Activated naive CD8-positive, alpha-beta T cell treated with anti-CD3 and anti-CD28 coated beads, Interleukin-2, amount 10 ng/mL, durations not matched to agents 7 days and 5 days (primary cell): ENCODE results near the gene LKAAEAR1. TPM values are rescaled to one million over a fixed set of nuclear protein-coding genes. Genes with fewer than 3 reads are reported as not detected.

ENCODE experiments used
- ATAC-seq: fragments of 150-1000 bp; cut with Tn5 transposase; one replicate; pipeline ENCODE4 v1.10.0; 2021; ENCODE audit warnings: low read depth, moderate library complexity
- POLR2A ChIA-PET: fragments of 350-600 bp; sonication (Branson Sonifier 250); formaldehyde crosslinking; loops from one replicate; lab custom pipeline; 2021; ENCODE audit warnings: antibody characterized with exemption; lab: Charles Lee
- DNase-seq: peaks from one replicate; pipeline ENCODE4 v3.0.0; 2021
- H3K27ac Mint-ChIP-seq: one replicate; pipeline ENCODE4 v1.8.0; 2022; ENCODE audit warnings: mild to moderate bottlenecking, mixed read lengths
- H3K27me3 Mint-ChIP-seq: one replicate; pipeline ENCODE4 v1.8.0; 2022; ENCODE audit warnings: mild to moderate bottlenecking, moderate library complexity, mixed read lengths
- H3K36me3 Mint-ChIP-seq: one replicate; pipeline ENCODE4 v1.8.0; 2021; ENCODE audit warnings: mild to moderate bottlenecking, mixed read lengths
- H3K4me1 Mint-ChIP-seq: one replicate; pipeline ENCODE4 v1.8.0; 2021; ENCODE audit warnings: mixed read lengths
- H3K4me3 Mint-ChIP-seq: one replicate; pipeline ENCODE4 v1.8.0; 2022; ENCODE audit warnings: mild to moderate bottlenecking, moderate library complexity, mixed read lengths
- H3K9me3 Mint-ChIP-seq: one replicate; pipeline ENCODE4 v1.8.0; 2021; ENCODE audit warnings: mixed read lengths
- total RNA-seq, 2 experiments: library from RNA; stranded (reverse); gene quantifications; one replicate each; pipeline ENCODE4 v1.2.3, GENCODE V29; 2021

The LKAAEAR1 gene
- total RNA-seq, 2 experiments from 2014 or later: 0.57 to 1.1 TPM

GRCh38 chr20:64041781-64042053, 42.5 kb downstream of the LKAAEAR1 start:
- POLR2A ChIA-PET: interaction anchor here (0.6 to 7.1 kb wide), 5 partner anchors 12 to 61 kb away, joined by 3 to 142 read pairs (median 12); partner anchors contain the start of genes PRPF6, SAMD10 and TCEA2
- DNase-seq: peak; percentile 43
- H3K27me3 Mint-ChIP-seq: peaks cover 10% of the 10 kb centered on the region
- peaks cover 1% of the 10 kb centered on the region for H3K36me3 Mint-ChIP-seq
- peak overlapping the region; percentile 48 for H3K4me3 Mint-ChIP-seq
- no peaks in the 10 kb centered on the region for H3K9me3 Mint-ChIP-seq
- no peak for ATAC-seq
- H3K4me1 Mint-ChIP-seq: peaks cover 38% of the 10 kb centered on the region
- H3K27ac Mint-ChIP-seq: peak overlapping the region; percentile 79

- peak overlapping the region; percentile 57 for H3K4me3 Mint-ChIP-seq
- H3K36me3 Mint-ChIP-seq: peaks cover 1% of the 10 kb centered on the region
- peaks cover 40% of the 10 kb centered on the region for H3K4me1 Mint-ChIP-seq
- H3K27me3 Mint-ChIP-seq: peaks cover 5% of the 10 kb centered on the region
- peak overlapping the region; percentile 79 for H3K27ac Mint-ChIP-seq
- DNase-seq (peak; percentile 45), ATAC-seq (no peak)
- no peaks in the 10 kb centered on the region for H3K9me3 Mint-ChIP-seq
- POLR2A ChIA-PET: interaction anchor here (0.6 to 7.1 kb wide), 9 partner anchors 12 to 61 kb away, joined by 3 to 142 read pairs (median 6); partner anchors contain the start of genes PRPF6, SAMD10 and TCEA2
These were observed 43.0 kb downstream of the LKAAEAR1 start for GRCh38 chr20:64041040-64041780.

DNA sequence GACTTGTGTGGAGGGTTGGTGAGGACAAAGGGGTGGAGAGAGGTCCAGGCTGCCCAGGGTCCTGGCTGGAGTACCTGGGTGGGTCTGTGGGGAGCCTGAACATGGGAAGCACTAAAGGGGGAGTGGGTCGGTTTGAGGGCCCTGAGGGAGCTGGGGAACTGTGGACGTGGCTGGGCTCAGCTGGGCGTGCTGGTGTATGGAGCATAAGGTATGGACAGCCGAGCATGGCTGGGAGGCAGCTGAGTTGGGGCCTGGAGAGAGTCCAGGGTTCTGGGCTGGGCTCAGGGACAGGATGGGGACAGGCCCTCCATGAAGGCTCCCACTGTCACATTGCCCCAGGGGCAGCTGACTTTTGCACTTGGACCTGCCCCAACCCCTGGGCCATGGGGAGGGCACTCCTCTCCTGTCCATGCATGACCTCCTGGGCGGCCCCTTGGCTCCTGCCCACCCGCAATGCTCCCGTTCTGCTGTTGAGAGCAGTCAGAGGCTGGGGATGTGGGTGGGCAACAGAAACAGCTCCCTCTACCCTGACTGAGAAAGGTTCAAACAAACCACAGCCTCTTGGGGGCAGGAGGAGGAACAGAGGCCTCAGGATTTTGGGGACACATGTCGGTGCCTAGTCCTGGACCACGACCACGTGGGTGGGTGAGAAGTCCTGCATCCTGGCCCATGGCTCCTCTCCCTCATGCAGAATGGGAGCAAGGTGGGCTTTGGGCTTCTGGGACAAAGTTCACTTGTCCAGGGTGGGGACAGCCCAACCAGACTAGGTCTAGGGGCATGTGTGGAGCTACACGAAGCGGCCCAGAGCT, 43.8 kb downstream of the LKAAEAR1 start:
- H3K27ac Mint-ChIP-seq: peak overlapping the region; percentile 66
- H3K27me3 Mint-ChIP-seq: peaks cover 3% of the 10 kb centered on the region
- peak overlapping the region; percentile 57 for H3K4me3 Mint-ChIP-seq
- peaks cover 39% of the 10 kb centered on the region for H3K4me1 Mint-ChIP-seq
- H3K36me3 Mint-ChIP-seq: peaks cover 1% of the 10 kb centered on the region
- H3K9me3 Mint-ChIP-seq: no peaks in the 10 kb centered on the region
- POLR2A ChIA-PET: interaction anchor here (1.0 to 7.1 kb wide), 11 partner anchors 13 to 382 kb away, joined by 3 to 142 read pairs (median 8); partner anchors contain the start of genes PRPF6, RTEL1, SAMD10 and TCEA2
- ATAC-seq: no peak
- peak; percentile 42 for DNase-seq

GRCh38 chr20:64039293-64040160, 44.7 kb downstream of the LKAAEAR1 start:
- Mint-ChIP-seq H3K27me3 (peaks cover 3% of the 10 kb centered on the region), H3K36me3 (peaks cover 3% of the 10 kb centered on the region), H3K9me3 (no peaks in the 10 kb centered on the region), H3K4me1 (peaks cover 47% of the 10 kb centered on the region), H3K27ac (peak overlapping the region; percentile 71), H3K4me3 (peak overlapping the region; percentile 71)
- ATAC-seq (no peak), DNase-seq (no peak)
- POLR2A ChIA-PET: interaction anchor here (1.1 to 7.1 kb wide), 12 partner anchors 14 to 519 kb away, joined by 3 to 142 read pairs (median 12); partner anchors contain the start of genes OPRL1, PPDPF, PRPF6 and RGS19

- H3K36me3 Mint-ChIP-seq: peaks cover 5% of the 10 kb centered on the region
- peaks cover under 1% of the 10 kb centered on the region for H3K27me3 Mint-ChIP-seq
- ATAC-seq: peak; percentile 61
These were observed 45.5 kb downstream of the LKAAEAR1 start for GRCh38 chr20:64038565-64039292.

DNA sequence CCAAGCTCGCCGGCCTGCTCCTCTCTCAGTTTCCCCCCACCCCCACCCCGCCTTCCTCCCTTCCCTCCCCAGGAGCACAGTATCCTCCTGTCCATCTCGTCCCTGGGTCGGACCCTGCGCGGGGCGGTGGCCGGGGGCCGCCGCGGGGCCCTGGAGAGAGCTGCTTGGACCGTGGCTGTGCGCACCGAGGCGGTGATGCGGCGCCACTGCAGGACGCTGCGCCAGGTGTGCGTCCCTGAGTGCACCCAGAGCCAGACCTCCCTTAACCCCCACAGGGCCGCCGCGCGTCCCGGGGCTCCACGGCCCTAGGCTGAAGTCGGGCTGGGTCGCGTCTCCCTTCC, 46.0 kb downstream of the LKAAEAR1 start:
- DNase-seq: no peak

More at GRCh38 chr20:64038565-64039292, 45.5 kb downstream of the LKAAEAR1 start:
- H3K4me1 Mint-ChIP-seq: peaks cover 53% of the 10 kb centered on the region
- peak overlapping the region; percentile 71 for H3K4me3 Mint-ChIP-seq
- DNase-seq: peak; percentile 91
- POLR2A ChIA-PET: interaction anchor here (0.7 to 7.1 kb wide), 16 partner anchors 11 to 518 kb away, joined by 3 to 142 read pairs (median 6); partner anchors contain the start of genes OPRL1, PPDPF, PRPF6 and RGS19
- H3K27ac Mint-ChIP-seq: peak overlapping the region; percentile 73
- H3K9me3 Mint-ChIP-seq: no peaks in the 10 kb centered on the region

DNA sequence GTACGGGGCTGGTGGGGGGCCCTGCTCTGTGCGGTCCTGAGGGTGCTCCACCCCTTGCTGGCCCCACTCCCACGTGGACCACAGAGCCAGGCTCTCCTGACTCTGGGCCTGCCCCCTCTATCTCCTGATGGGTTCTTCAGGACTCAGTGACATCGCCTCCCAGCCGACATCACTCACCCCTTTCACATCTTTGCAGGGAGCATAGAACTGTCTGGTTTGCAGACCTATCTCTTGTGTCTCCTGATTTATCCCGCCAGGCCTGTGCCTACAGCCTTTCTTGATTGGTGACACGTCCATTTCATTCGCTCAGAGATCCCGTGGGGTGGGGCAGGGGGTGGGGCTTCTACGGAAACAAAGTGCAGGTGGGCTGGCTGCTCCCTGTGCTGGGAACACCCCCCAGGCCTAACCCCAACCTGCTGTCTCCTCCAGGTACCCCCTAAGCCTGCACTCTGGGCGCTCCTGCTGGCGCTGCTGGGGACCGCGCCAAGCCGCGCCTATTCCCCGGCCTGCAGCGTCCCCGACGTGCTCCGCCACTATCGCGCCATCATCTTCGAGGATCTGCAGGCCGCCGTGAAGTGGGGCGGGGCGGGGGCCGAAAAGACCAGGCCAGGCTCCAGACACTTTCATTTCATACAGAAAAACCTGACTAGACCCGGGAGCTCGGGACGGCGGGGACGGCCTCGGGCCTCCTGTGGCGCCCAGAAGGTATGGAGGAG, 46.5 kb downstream of the LKAAEAR1 start:
- POLR2A ChIA-PET: interaction anchor here (0.9 to 7.1 kb wide), 12 partner anchors 16 to 81 kb away, joined by 3 to 142 read pairs (median 11); partner anchors contain the start of genes OPRL1, PRPF6, RGS19 and SAMD10

More for the DNA sequence above, 46.0 kb downstream of the LKAAEAR1 start:
- Mint-ChIP-seq H3K36me3 (peaks cover 6% of the 10 kb centered on the region), H3K9me3 (no peaks in the 10 kb centered on the region), H3K27me3 (no peaks in the 10 kb centered on the region), H3K27ac (peak overlapping the region; percentile 98), H3K4me1 (peaks cover 52% of the 10 kb centered on the region), H3K4me3 (peak overlapping the region; percentile 84)
- POLR2A ChIA-PET: interaction anchor here (0.7 to 7.1 kb wide), 15 partner anchors 11 to 517 kb away, joined by 3 to 142 read pairs (median 8); partner anchors contain the start of genes OPRL1, PPDPF, PRPF6 and RGS19
- peak; percentile 22 for ATAC-seq

GRCh38 chr20:64037199-64037497, 47.0 kb downstream of the LKAAEAR1 start:
- DNase-seq (peak; percentile 43), ATAC-seq (no peak)
- peak overlapping the region; percentile 84 for H3K4me3 Mint-ChIP-seq
- peaks cover 55% of the 10 kb centered on the region for H3K4me1 Mint-ChIP-seq
- H3K27ac Mint-ChIP-seq: peak overlapping the region; percentile 98
- H3K27me3 Mint-ChIP-seq: no peaks in the 10 kb centered on the region
- peaks cover 6% of the 10 kb centered on the region for H3K36me3 Mint-ChIP-seq
- H3K9me3 Mint-ChIP-seq: no peaks in the 10 kb centered on the region
- POLR2A ChIA-PET: interaction anchor here (1.0 to 7.1 kb wide), 6 partner anchors 20 to 402 kb away, joined by 3 to 142 read pairs (median 4); partner anchors contain the start of genes OPRL1, PRPF6, RGS19 and SAMD10

More for the DNA sequence above, 46.5 kb downstream of the LKAAEAR1 start:
- peak overlapping the region; percentile 98 for H3K27ac Mint-ChIP-seq
- H3K36me3 Mint-ChIP-seq: peaks cover 6% of the 10 kb centered on the region
- ATAC-seq: no peak
- H3K4me1 Mint-ChIP-seq: peaks cover 52% of the 10 kb centered on the region
- H3K4me3 Mint-ChIP-seq: peak overlapping the region; percentile 84
- DNase-seq: peak; percentile 63
- no peaks in the 10 kb centered on the region for H3K27me3 Mint-ChIP-seq
- H3K9me3 Mint-ChIP-seq: no peaks in the 10 kb centered on the region

DNA sequence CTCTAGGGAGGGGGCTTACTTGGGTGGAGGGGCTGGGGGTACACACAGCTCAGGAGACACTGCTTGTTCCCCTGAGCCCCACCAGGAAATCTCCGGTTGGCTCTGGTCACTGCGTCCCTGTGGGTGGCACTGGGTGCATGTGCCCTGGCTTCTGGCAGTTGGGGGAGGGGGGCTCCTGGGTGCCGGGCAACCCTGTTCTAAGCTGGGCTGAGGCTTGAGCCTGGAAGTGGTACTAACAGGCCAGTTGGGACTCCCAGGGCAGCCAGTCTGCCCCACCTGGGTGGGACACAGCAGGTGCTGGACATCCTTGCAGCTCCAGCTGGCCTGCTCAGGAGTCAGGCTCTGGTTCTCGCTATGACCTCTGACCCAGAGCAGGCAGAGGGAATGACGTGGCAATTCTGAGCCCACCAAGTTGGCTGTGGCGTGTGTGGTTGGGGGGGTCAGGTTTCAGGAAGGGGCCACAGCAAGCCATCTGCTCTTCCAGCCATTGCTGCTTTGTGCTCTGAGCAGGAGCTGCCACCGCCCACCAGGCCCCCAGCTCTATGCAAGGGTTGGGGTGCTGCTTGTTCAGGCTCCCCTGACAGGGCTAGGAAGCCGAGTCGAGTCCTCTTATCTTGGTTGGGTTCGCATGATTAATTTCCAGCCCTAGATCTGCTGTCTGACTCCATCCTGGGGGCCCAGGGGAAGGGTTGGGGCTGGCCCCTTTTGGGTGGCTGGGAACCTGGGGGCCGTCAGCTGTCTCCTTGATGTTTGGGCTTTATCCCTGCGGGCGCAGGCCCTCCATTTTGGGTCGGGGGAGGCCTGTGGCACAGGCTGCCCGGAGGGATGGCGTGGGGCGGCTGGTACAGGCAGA, 47.6 kb downstream of the LKAAEAR1 start:
- ATAC-seq (no peak), DNase-seq (peak; percentile 51)
- H3K4me3 Mint-ChIP-seq: peak overlapping the region; percentile 84
- H3K27ac Mint-ChIP-seq: peak overlapping the region; percentile 98
- no peaks in the 10 kb centered on the region for H3K27me3 Mint-ChIP-seq
- H3K36me3 Mint-ChIP-seq: peaks cover 6% of the 10 kb centered on the region
- peaks cover 55% of the 10 kb centered on the region for H3K4me1 Mint-ChIP-seq
- POLR2A ChIA-PET: interaction anchor here (1.0 to 7.1 kb wide), 7 partner anchors 9 to 402 kb away, joined by 3 to 142 read pairs (median 4); partner anchors contain the start of genes OPRL1, PRPF6, RGS19 and SAMD10
- H3K9me3 Mint-ChIP-seq: no peaks in the 10 kb centered on the region

GRCh38 chr20:64035933-64036345, 48.3 kb downstream of the LKAAEAR1 start, which contains the start of gene C20orf204:
TSS of gene C20orf204 (plus strand) at chr20:64036182. CDS start at chr20:64036324, 142 bp downstream.
- POLR2A ChIA-PET: interaction anchor here (1.0 to 7.1 kb wide), 6 partner anchors 9 to 401 kb away, joined by 3 to 142 read pairs (median 4); partner anchors contain the start of genes OPRL1, PRPF6, RGS19 and SAMD10
- DNase-seq (no peak), ATAC-seq (no peak)
- H3K9me3 Mint-ChIP-seq: no peaks in the 10 kb centered on the region
- H3K36me3 Mint-ChIP-seq: peaks cover 6% of the 10 kb centered on the region
- peak within 1 kb of the TSS; percentile 98 for H3K27ac Mint-ChIP-seq
- peak within 1 kb of the TSS; percentile 84 for H3K4me3 Mint-ChIP-seq
- peaks cover 51% of the 10 kb centered on the region for H3K4me1 Mint-ChIP-seq
- no peaks in the 10 kb centered on the region for H3K27me3 Mint-ChIP-seq
